GM23338 (cell line): ENCODE measurements around the gene ACTR10. TPM values are rescaled to one million over a fixed set of nuclear protein-coding genes. Genes with fewer than 3 reads are reported as not detected.
"Not testable (repeated sequence)": the region's sequence is repeated elsewhere in the genome, so short reads cannot be mapped to it uniquely, and the experiment has no call there.

Experiments used
- ATAC-seq: fragments of 200-7000 bp; cut with Tn5 transposase; 3 replicates; pipeline ENCODE4 v1.9.1; 2020
- DNase-seq: peaks from one replicate; pipeline ENCODE4 v3.0.0-alpha.2; 2015; ENCODE audit warnings: low spot score
- H2AFZ ChIP-seq: fragments of 200-600 bp; sonication (generic); 2 replicates; pipeline ENCODE4 v1.8.0; 2016; ENCODE audit warnings: antibody characterized with exemption, mild to moderate bottlenecking, moderate library complexity
- H3F3A ChIP-seq: fragments of 200-600 bp; sonication (generic); replicated peaks from 2 replicates; pipeline ENCODE4 v1.8.0; 2017; ENCODE audit warnings: antibody characterized with exemption, mixed run types, low read depth
- H3K27ac ChIP-seq: fragments of 200-600 bp; sonication (generic); 2 replicates; pipeline ENCODE4 v1.6.1; 2016; ENCODE audit warnings: low read depth
- H3K27me3 ChIP-seq: fragments of 200-600 bp; sonication (generic); 2 replicates; pipeline ENCODE4 v1.8.0; 2016; ENCODE audit warnings: mild to moderate bottlenecking, mixed run types, moderate library complexity; ENCODE audit not compliant: insufficient read depth
- H3K36me3 ChIP-seq: fragments of 200-600 bp; sonication (generic); 2 replicates; pipeline ENCODE4 v1.8.0; 2016; ENCODE audit warnings: mild to moderate bottlenecking; ENCODE audit not compliant: insufficient read depth
- H3K4me1 ChIP-seq: fragments of 200-600 bp; sonication (generic); 2 replicates; pipeline ENCODE4 v1.8.0; 2016; ENCODE audit warnings: mild to moderate bottlenecking, moderate library complexity; ENCODE audit not compliant: insufficient read depth
- H3K4me2 ChIP-seq: fragments of 200-600 bp; sonication (generic); 2 replicates; pipeline ENCODE4 v1.7.1; 2017; ENCODE audit warnings: mixed run types
- H3K4me3 ChIP-seq: fragments of 200-600 bp; sonication (generic); 2 replicates; pipeline ENCODE4 v1.6.1; 2016; ENCODE audit warnings: mixed run types
- H3K79me2 ChIP-seq: fragments of 200-600 bp; sonication (generic); replicated peaks from 2 replicates; pipeline ENCODE4 v1.8.0; 2017; ENCODE audit warnings: mild to moderate bottlenecking; ENCODE audit not compliant: insufficient read depth
- H3K9me2 ChIP-seq: fragments of 200-600 bp; sonication (generic); 2 replicates; pipeline ENCODE4 v1.8.0; 2017; ENCODE audit not compliant: insufficient read depth
- H4K20me1 ChIP-seq: fragments of 200-600 bp; sonication (generic); replicated peaks from 2 replicates; pipeline ENCODE4 v1.8.0; 2017; ENCODE audit warnings: mild to moderate bottlenecking; ENCODE audit not compliant: insufficient read depth
- H3K27ac Mint-ChIP-seq: 2 replicates; pipeline ENCODE4 v1.8.0; 2020; ENCODE audit warnings: inconsistent platforms, mild to moderate bottlenecking, moderate library complexity, mixed read lengths
- H3K27me3 Mint-ChIP-seq: 3 replicates; pipeline ENCODE4 v1.8.0; 2022; ENCODE audit warnings: low read depth, mild to moderate bottlenecking, moderate library complexity, mixed read lengths, inconsistent platforms; ENCODE audit not compliant: insufficient read depth, poor library complexity
- H3K36me3 Mint-ChIP-seq: 3 replicates; pipeline ENCODE4 v1.8.0; 2021; ENCODE audit warnings: low read depth, mild to moderate bottlenecking, inconsistent platforms, moderate library complexity, mixed read lengths
- H3K4me1 Mint-ChIP-seq: 3 replicates; pipeline ENCODE4 v1.8.0; 2020; ENCODE audit warnings: mild to moderate bottlenecking, inconsistent platforms, mixed read lengths
- H3K4me3 Mint-ChIP-seq: 3 replicates; pipeline ENCODE4 v1.8.0; 2021; ENCODE audit warnings: moderate library complexity, mild to moderate bottlenecking, inconsistent platforms, mixed read lengths
- H3K9me3 Mint-ChIP-seq: 3 replicates; pipeline ENCODE4 v1.8.0; 2020; ENCODE audit warnings: moderate library complexity, mild to moderate bottlenecking, inconsistent platforms, mixed read lengths
- CREB1 ChIP-seq: fragments of 250-450 bp; sonication (Bioruptor Pico); IDR thresholded peaks from 2 replicates; pipeline ENCODE4 v1.5.0; 2020; ENCODE audit warnings: low read depth, mild to moderate bottlenecking, moderate library complexity
- EZH2 ChIP-seq: fragments of 200-600 bp; sonication (generic); IDR thresholded peaks from one replicate; pipeline ENCODE4 v1.8.0; 2017; ENCODE audit warnings: antibody characterized with exemption, mild to moderate bottlenecking, low read depth; ENCODE audit not compliant: unreplicated experiment
- JUNB ChIP-seq: IDR thresholded peaks from one replicate; pipeline ENCODE4 v1.6.1; 2016; ENCODE audit warnings: antibody characterized with exemption; ENCODE audit not compliant: unreplicated experiment
- NANOG ChIP-seq: IDR thresholded peaks from 2 replicates; pipeline ENCODE4 v1.6.1; 2016; ENCODE audit warnings: antibody characterized with exemption, borderline replicate concordance
- POLR2AphosphoS5 ChIP-seq: IDR thresholded peaks from 2 replicates; pipeline ENCODE4 v1.6.1; 2016; ENCODE audit warnings: antibody characterized with exemption, low read depth
- STAT1 ChIP-seq: IDR thresholded peaks from one replicate; pipeline ENCODE4 v1.6.1; 2016; ENCODE audit warnings: antibody characterized with exemption; ENCODE audit not compliant: unreplicated experiment
- ZNF114 ChIP-seq: fragments of 250-450 bp; sonication (Bioruptor Pico); IDR thresholded peaks from 2 replicates; pipeline ENCODE4 v1.5.0; 2020; ENCODE audit warnings: mild to moderate bottlenecking, moderate library complexity
- ZNF331 ChIP-seq: fragments of 250-450 bp; sonication (Bioruptor Pico); IDR thresholded peaks from 2 replicates; pipeline ENCODE4 v1.5.0; 2020; ENCODE audit warnings: low read depth, mild to moderate bottlenecking, moderate library complexity
- polyA plus RNA-seq: library from polyadenylated mRNA; unstranded; fragments of >200 nt; fragmentation: Nextera tagmentation; extraction: Ambion mirVana; gene quantifications from 2 replicates; pipeline ENCODE4 v1.2.1, GENCODE V29; 2016
- total RNA-seq: library from RNA; depleted of rRNA; stranded (reverse); fragments of >200 nt; shearing (Covaris generic); gene quantifications from 2 replicates; pipeline ENCODE4 v1.2.3, GENCODE V29; 2014
- TF ChIP-seq, protein P1 (sequence below): fragments of 250-450 bp; sonication (Bioruptor Pico); IDR thresholded peaks from 2 replicates; pipeline ENCODE4 v1.5.0; 2020; ENCODE audit warnings: mild to moderate bottlenecking, moderate library complexity
- TF ChIP-seq, protein P2 (sequence below), 2 experiments: fragments of 200-600 bp in 1 of 2; sonication (generic) in 1 of 2; conservative IDR thresholded peaks; 2 replicates each; pipeline versions ENCODE4 v1.5.1 to v1.6.1; 2016 to 2017; ENCODE audit warnings: antibody characterized with exemption in 2 of 2, low read depth in 2 of 2, mild to moderate bottlenecking in 2 of 2, moderate library complexity in 1 of 2

The ACTR10 gene
- total and polyA plus RNA-seq, 2 experiments from 2014 or later = 30.8 to 50.2 TPM

DNA sequence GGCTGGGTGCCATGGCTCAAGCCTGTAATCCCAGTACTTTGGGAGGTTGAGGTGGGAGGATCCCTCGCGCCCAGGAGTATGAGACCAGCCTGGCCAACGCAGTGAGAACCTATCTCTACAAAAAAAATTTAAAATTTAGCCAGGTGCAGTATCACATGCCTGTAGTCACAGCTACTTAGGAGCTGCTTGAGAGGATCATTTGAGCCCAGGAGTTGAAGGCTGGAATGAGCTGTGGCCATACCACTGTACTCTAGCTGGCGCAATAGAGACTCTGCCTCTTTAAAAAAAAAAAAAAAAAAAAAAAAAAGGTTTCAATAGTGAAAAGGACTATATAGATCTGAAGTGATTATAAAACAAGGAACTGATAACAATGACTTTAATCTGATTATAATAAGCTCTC is 58.2 kb downstream of the ACTR10 start (continued):
- TF ChIP-seq, protein P1, sequence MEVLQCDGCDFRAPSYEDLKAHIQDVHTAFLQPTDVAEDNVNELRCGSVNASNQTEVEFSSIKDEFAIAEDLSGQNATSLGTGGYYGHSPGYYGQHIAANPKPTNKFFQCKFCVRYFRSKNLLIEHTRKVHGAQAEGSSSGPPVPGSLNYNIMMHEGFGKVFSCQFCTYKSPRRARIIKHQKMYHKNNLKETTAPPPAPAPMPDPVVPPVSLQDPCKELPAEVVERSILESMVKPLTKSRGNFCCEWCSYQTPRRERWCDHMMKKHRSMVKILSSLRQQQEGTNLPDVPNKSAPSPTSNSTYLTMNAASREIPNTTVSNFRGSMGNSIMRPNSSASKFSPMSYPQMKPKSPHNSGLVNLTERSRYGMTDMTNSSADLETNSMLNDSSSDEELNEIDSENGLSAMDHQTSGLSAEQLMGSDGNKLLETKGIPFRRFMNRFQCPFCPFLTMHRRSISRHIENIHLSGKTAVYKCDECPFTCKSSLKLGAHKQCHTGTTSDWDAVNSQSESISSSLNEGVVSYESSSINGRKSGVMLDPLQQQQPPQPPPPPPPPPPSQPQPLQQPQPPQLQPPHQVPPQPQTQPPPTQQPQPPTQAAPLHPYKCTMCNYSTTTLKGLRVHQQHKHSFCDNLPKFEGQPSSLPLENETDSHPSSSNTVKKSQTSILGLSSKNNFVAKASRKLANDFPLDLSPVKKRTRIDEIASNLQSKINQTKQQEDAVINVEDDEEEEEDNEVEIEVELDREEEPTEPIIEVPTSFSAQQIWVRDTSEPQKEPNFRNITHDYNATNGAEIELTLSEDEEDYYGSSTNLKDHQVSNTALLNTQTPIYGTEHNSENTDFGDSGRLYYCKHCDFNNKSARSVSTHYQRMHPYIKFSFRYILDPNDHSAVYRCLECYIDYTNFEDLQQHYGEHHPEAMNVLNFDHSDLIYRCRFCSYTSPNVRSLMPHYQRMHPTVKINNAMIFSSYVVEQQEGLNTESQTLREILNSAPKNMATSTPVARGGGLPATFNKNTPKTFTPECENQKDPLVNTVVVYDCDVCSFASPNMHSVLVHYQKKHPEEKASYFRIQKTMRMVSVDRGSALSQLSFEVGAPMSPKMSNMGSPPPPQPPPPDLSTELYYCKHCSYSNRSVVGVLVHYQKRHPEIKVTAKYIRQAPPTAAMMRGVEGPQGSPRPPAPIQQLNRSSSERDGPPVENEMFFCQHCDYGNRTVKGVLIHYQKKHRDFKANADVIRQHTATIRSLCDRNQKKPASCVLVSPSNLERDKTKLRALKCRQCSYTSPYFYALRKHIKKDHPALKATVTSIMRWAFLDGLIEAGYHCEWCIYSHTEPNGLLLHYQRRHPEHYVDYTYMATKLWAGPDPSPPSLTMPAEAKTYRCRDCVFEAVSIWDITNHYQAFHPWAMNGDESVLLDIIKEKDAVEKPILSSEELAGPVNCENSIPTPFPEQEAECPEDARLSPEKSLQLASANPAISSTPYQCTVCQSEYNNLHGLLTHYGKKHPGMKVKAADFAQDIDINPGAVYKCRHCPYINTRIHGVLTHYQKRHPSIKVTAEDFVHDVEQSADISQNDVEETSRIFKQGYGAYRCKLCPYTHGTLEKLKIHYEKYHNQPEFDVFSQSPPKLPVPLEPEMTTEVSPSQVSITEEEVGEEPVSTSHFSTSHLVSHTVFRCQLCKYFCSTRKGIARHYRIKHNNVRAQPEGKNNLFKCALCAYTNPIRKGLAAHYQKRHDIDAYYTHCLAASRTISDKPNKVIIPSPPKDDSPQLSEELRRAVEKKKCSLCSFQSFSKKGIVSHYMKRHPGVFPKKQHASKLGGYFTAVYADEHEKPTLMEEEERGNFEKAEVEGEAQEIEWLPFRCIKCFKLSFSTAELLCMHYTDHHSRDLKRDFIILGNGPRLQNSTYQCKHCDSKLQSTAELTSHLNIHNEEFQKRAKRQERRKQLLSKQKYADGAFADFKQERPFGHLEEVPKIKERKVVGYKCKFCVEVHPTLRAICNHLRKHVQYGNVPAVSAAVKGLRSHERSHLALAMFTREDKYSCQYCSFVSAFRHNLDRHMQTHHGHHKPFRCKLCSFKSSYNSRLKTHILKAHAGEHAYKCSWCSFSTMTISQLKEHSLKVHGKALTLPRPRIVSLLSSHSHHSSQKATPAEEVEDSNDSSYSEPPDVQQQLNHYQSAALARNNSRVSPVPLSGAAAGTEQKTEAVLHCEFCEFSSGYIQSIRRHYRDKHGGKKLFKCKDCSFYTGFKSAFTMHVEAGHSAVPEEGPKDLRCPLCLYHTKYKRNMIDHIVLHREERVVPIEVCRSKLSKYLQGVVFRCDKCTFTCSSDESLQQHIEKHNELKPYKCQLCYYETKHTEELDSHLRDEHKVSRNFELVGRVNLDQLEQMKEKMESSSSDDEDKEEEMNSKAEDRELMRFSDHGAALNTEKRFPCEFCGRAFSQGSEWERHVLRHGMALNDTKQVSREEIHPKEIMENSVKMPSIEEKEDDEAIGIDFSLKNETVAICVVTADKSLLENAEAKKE (CRISPR knock-in tag) = no peak
- no peak for TF ChIP-seq JUNB

DNA sequence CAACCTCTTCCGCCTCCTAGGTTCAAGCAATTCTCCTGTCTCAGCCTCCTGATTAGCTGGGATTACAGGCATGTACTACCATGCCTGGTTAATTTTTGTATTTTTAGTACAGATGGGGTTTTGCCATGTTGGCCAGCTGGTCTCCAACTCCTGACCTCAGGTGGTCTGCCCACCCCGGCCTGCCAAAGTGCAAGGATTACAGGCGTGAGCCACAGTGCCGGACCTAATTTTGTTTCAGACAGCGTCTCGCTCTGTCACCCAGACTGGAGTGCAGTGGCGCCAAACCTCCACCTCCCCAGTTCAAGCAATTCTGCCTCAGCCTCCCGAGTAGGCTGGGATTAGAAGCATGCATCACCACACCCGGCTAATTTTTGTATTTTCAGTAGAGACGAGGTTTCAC is 62.1 kb downstream of the ACTR10 start:
- peaks cover 76% of the 10 kb centered on the region for H3K36me3 ChIP-seq
- H3K9me3 Mint-ChIP-seq, ATAC-seq: not testable (repeated sequence)

DNA sequence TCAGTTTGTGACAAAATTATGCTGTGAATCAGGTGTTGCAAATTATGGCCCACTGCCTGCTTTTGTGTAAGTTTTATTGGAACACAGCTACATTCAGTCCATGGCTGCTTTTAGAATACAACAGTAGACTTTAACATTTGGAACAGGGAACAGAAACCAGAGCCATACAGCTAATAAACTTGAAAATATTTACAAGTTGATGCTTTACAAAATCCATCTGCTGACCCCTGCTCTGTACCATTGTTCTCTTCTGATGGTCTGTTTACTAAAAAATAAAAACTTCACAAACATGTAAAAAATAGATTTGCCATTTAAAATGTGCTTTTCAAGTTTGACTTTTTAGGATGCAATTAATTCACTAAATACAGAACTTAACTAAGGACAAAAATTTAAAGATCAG is 65.5 kb downstream of the ACTR10 start:
- no peak for ATAC-seq
- no peak for TF ChIP-seq EZH2
- TF ChIP-seq POLR2AphosphoS5 = no peak
- no peak for TF ChIP-seq ZNF114 (CRISPR knock-in tag)
- no peak for TF ChIP-seq STAT1
- no peak for TF ChIP-seq CREB1 (CRISPR knock-in tag)
- no peak for TF ChIP-seq NANOG
- no peak for TF ChIP-seq ZNF331 (CRISPR knock-in tag)
- TF ChIP-seq, protein P2, sequence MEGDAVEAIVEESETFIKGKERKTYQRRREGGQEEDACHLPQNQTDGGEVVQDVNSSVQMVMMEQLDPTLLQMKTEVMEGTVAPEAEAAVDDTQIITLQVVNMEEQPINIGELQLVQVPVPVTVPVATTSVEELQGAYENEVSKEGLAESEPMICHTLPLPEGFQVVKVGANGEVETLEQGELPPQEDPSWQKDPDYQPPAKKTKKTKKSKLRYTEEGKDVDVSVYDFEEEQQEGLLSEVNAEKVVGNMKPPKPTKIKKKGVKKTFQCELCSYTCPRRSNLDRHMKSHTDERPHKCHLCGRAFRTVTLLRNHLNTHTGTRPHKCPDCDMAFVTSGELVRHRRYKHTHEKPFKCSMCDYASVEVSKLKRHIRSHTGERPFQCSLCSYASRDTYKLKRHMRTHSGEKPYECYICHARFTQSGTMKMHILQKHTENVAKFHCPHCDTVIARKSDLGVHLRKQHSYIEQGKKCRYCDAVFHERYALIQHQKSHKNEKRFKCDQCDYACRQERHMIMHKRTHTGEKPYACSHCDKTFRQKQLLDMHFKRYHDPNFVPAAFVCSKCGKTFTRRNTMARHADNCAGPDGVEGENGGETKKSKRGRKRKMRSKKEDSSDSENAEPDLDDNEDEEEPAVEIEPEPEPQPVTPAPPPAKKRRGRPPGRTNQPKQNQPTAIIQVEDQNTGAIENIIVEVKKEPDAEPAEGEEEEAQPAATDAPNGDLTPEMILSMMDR (conservative IDR thresholded peaks at IDR 0.05; ENCODE audit: low read depth in 2 of 2) = no peak

More for the DNA sequence above, 62.1 kb downstream of the ACTR10 start:
- not testable (repeated sequence) for H3K4me3 Mint-ChIP-seq, H3K4me3 ChIP-seq, H2AFZ ChIP-seq, H3K4me1 ChIP-seq, H3K27ac Mint-ChIP-seq, DNase-seq, H3K27ac ChIP-seq, H3K4me2 ChIP-seq, H3K79me2 ChIP-seq, H3K27me3 Mint-ChIP-seq, H3K27me3 ChIP-seq, H3K4me1 Mint-ChIP-seq, H3K9me2 ChIP-seq
- Histone ChIP-seq H4K20me1 (peaks cover 41% of the 10 kb centered on the region), H3F3A (peaks cover 10% of the 10 kb centered on the region; the same call in 1 of the 2 replicates)
- peaks cover 86% of the 10 kb centered on the region for H3K36me3 Mint-ChIP-seq

More for the DNA sequence above, 65.5 kb downstream of the ACTR10 start:
- Histone ChIP-seq H3K27me3 (no peaks in the 10 kb centered on the region), H3K79me2 (no peaks in the 10 kb centered on the region; the same call in none of the 2 replicates), H4K20me1 (peaks cover 28% of the 10 kb centered on the region), H3K9me2 (no peaks in the 10 kb centered on the region), H3K4me3 (no peak overlapping the region), H3K4me2 (no peak overlapping the region), H3K27ac (no peak overlapping the region), H3K4me1 (no peaks in the 10 kb centered on the region), H3K36me3 (peaks cover 69% of the 10 kb centered on the region), H2AFZ (no peak overlapping the region), H3F3A (peaks cover 21% of the 10 kb centered on the region; the same call in 1 of the 2 replicates)
- DNase-seq = no peak
- H3K4me3 Mint-ChIP-seq = no peak overlapping the region
- H3K9me3 Mint-ChIP-seq = no peaks in the 10 kb centered on the region
- H3K36me3 Mint-ChIP-seq = peaks cover 89% of the 10 kb centered on the region
- H3K4me1 Mint-ChIP-seq = no peaks in the 10 kb centered on the region
- peaks cover 3% of the 10 kb centered on the region for H3K27me3 Mint-ChIP-seq
- no peak overlapping the region for H3K27ac Mint-ChIP-seq
